NCI-H2196 (cell line): ENCODE measurements around the gene FARP1.

Experiments
- DNase-seq: peaks from one replicate; lab custom pipeline; 2025; ENCODE audit not compliant: unreplicated experiment; lab: John Stamatoyannopoulos, UW

Gene FARP1

DNA sequence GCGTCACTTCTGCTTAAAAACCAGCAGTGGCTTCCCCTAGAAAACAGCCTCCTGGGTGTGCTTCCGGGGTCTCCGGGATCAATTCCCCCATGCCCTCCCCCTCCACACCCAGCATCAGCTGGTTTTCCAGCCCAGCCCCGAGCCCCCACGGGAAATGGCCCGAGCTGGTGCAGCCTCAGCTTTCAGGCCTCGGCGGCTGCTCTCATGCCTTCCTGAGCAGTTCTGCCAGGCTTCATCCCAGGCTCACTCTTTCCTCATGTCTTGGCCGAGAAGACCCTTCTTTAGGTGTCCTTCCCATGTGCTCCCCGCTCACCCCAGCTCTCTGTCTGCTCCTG lies 137.2 kb downstream of the FARP1 start:
- DNase-seq, result no peak

DNA sequence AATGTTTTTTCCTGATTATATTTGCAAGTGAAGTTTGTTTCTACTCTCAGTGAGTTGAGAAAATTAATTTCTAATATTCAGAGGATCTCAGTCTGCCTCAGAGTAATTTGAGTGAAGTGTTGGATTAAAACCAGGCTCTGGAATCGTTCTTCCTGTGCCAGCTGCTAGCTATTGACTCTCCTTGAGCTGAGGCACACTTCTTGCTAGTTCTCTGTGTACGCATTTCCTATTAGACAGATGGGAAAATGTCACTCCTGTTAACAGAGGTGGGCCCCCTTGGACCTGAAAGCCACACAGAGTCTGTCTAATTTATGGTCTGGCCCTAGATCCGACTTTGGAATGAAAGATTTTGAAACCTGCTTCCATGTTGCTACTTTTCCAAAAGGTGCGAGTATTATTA lies 141.8 kb downstream of the FARP1 start:
- DNase-seq, result no peak

DNA sequence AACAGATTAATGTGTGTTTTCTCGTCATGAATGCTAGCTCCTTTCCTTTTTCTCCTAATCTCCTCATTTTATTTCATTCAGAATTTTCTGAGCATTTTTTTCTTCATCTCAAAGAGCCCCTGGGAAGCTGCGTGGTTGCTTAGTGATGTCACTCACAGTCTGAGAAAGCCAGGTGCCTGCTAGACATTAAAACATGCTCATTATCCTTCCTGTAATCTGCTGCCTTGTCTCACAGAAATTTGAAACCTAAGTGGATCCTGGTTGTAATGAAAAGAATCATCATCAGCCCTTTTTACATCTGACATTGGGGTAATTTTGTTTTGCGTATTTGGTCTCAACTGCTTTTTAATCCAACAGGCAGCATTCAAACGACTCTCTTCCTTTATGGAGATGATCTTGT lies 142.4 kb downstream of the FARP1 start:
- peak; percentile 25 for DNase-seq

DNA sequence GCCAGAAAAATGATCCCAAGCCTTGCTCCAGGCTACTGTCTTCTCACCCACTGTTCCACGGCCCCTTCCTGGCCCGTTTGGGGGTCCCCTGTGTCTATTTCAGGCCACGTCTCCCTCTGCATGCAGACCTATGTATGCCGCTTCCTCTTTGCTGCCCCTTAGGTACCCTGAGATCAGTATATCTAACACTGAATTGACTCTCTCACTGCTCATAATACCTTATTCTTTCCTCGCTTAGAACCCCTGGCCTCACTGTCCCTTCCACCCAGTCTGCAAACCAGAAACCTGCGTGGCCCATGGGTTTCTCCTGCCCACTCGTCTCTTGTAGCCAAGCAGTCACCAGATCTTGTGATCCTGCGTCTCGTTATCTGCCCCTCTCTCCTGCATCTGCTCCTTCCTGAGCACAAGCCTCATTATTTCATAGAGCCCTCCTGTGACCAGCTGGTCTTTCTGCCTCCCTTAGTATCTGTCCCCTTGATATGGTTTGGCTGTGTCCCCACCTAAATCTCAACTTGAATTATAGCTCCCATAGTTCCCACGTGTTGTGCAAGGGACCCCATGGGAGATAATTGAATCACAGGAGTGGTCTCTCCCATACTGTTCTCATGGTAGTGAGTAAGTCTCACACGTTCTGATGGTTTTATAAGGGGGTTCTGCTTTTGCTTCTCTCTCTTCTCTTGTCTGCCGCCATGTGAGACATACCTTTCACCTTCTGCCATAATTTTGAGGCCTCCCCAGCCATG lies 143.1 kb downstream of the FARP1 start:
- no peak for DNase-seq

DNA sequence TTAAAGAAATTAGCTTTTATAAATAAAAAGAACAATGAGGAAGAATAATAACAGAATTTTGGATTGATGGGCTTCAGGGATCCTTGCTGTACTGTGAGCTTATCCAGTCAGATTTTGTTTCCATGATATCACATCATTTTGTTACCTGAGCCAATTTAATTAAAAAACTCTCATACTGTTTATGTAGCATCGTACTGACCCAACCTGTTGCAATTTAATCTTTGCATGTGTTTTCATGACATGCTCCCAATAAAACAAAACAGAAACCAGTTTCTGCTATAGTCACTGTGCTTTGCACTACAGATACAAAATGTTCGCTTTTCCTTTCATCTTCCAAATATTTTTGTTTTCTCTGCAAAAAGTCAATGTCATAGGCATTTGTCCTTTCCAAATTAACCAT lies 143.9 kb downstream of the FARP1 start:
- peak; percentile 11 for DNase-seq

DNA sequence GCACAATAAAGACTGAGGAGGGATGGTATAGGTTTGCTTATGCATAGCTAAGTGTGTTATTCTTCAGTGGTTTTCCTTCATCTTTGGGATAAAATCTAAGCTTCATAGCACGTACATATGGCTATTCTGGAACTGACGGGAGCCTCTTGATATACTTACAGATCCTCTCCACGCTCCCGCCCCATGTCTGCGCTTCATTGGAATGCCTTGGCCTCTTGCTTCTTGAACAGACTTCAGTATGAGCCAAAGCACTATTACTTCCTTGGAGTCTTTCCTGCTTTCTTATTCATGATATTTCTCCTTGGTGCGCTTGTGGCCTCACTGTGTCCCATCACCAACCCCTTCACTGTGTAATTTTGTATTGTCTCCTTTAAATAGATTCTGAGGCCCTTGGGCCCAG lies 145.3 kb downstream of the FARP1 start:
- DNase-seq, result no peak

DNA sequence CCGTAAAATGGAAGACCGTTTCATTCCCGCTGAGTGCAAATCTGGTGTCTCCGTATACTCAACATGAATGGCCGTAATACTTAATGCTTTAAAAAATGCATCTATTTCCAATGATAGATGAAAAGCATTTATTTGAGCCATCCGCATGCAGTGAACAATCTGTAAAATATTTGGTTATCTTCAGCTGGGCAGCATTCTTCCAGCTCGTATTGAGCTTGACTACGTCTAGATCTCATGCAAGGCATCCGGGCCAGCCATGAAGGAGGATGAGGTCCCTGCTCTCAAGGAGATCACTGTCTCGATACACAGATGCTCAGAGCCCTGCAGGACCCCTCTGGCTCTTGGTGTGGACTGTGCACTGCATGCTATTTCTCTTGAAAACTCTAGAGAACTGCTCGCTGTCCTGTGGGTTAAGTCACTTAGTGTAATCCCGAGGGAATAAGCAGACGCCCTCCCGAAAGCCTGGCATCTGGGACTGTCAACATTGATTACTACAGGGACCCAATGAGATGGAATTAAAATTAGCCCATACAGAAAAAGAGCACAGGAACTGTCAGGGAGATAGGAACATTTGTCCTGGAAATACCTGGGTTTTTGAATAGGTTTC lies 146.5 kb downstream of the FARP1 start:
- DNase-seq, result no peak

DNA sequence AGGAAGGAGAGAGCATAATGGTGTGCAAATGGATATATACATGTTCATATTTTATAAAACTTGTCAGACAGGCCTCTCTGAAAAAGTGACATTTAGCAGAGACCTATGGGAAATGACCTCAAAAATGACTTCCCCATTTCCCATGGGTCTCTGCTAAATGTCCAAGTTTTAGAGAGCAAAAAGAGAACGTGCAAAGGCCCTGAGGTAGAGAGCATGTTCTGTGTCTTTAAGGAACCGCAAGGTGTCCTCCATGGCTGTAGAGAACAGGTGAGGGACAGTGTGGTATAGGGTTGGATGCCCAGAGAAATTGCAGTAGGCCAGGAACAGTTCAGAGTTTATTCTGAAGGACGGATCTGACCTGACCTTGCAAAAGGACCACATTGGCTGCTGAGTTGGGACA lies 147.4 kb downstream of the FARP1 start:
- no peak for DNase-seq

DNA sequence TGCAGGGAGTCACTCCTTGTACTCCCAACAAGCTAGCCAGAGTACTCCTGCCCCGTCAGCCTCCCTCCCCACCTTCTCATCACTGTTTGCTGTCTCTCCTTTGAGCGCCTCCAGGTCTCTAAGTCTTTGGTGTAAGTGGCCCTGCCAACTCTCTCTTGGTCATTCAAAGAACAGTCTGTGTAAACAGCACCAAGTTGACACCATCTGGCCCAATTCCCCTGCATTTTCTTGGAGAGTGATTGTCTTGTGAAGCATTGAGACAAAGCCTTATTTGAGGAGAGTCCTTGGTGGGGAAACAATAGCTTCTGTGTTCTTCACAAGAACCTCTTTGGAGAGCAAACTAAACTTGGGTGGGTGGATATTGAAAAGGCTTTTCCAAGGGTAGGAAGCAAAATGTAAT lies 148.8 kb downstream of the FARP1 start:
- no peak for DNase-seq

DNA sequence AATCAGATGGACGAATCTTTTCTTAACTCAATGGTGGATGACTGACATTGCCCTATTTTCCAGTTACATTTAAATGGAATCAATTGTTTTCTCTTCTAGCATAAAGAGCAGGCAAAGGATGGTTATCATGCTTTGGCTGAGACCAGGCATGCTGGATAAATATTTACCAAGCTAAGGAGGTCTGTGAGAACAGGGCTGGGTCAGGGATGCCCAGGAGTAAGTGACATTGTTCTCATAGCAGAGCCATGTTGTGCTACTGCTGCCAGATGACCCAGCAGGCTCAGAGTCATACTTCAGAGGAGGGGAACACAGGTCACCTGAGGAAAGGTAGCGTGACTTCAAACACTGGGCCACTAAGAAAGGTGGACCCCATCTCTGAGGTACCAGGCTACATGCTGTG lies 150.2 kb downstream of the FARP1 start:
- DNase-seq, result no peak

DNA sequence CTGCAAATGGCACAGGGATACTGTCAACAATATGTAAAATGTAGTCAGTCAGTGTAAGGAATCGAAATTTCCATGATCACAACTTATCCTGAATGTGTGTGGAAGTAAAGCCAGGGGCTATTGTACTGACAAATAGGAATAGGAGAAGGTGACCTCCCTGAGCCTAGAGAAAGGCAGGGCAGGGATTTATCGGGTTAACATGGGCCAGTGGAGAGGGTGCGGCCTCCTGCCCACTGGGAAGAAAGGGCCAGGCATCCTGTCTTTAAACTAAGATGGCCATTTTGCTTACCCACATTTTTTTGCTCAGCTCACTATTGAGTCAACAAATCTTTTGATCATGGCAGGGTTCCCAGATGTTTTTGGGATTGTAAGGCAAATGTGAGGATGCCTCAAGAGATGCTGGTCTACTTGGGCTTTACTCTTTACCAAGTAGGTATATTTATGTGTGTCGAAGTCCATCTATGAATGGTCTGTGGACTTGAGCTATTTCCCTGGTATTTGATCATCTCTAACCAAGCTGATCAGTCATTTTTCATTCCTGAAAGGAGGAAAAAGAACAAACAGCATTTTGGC lies 150.8 kb downstream of the FARP1 start:
- no peak for DNase-seq

DNA sequence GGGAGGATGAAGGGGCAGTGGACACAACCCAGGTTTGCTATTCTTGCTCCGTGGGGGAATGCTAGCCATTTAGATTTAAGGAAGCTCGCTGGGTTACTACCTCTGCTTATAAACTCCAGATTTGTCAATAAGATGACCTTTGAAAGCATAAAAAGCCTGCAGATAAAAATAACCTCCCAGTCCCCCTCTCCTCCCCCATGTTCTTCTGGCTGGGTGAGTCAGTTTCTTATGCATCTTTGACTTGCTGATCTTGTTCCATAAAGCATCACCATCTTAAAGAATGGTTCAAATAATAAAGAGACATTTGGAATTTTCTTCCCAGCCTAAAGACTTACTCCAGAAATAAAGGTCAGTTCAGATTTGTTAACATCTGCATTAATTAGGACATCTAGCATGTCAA lies 152.5 kb downstream of the FARP1 start:
- no peak for DNase-seq

DNA sequence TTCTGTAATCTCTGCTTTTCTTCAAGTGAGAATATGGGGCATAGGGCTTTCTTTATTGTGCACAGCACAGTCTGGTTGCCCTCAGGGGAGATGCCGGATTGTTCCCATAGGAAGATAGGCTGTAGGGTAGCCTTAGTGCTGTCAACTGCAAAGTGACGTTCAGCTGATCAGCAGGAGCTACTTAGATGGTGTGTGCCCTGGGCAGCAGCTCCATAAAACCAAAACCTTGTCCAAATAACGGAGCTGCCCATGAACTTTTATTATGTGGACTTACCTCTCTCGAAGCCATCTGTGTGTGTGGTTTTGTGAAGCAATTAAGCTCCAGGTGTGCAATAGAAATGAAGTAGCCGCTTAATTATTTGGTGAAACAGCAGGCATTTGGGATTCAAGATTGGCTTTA lies 154.2 kb downstream of the FARP1 start:
- DNase-seq, result no peak

DNA sequence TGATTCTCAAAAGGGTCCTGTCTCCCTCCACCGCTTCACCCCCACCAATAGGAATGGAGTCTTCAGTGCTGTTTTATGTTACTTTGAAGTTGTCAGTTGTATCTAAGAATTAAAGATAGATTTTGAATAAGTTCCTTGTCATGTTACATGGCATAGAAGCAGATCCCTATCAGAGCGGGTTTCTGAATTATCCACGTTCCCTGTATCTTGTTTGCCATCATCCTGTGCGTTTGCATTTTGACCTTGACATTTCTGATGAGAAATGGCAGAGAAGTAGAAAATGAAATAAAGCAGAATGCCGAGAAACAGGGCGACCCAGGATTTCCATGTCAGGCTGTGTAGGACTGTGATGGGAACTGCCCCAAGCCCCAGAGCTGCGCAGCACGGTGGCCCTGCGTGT lies 154.9 kb downstream of the FARP1 start:
- DNase-seq, result no peak

DNA sequence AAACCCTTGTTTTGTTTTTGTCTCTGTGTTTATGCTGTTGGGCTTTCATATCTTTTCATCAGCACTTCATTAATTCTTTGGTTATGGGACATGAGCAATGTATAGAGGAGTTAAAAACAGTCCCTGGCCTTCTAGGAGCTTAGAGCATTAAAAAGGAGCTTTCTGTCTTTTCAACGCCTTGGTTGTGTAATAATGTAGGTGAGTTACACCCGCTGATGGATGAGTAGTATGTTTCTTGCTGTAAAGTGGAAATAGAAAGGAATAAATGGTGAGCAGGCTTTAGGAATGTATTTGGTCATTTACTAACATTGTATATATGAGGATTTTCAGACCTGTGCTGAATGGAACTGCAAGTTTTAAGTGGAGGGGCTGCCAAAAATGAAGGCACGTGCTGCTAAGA lies 155.7 kb downstream of the FARP1 start:
- no peak for DNase-seq

DNA sequence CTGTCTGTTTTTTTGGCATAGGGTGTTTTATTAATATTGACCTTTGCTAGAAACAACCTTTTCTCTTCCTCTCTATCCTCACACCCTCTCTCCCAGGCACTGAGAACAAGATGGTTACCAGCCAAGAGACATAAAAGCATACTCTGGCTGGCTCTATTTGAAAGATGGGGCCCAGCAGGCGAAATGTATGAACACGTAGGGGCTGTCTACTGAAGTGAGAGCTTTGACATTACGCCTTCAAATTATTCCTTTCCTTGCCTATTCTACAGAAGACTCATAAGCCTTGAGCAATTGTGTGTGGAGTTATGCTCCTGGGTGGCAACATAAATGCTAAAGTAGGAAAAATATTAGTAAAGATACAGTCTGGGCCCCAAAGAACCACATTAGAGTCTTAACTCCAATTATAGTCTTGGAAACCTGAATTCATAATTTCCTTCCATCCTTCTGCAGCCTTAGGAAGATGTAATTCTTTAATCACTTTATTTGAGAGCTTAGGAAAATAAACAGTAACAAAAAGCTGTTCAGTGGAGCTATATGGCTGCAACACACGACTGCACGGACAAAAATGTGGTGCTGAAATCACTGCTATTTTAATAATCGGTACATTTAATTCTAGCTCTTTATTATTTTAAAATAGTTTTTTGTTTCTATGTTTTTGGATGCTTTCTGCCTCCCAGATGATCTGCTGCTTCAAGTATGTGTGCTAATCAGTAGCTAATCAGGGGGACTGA lies 156.5 kb downstream of the FARP1 start:
- no peak for DNase-seq

DNA sequence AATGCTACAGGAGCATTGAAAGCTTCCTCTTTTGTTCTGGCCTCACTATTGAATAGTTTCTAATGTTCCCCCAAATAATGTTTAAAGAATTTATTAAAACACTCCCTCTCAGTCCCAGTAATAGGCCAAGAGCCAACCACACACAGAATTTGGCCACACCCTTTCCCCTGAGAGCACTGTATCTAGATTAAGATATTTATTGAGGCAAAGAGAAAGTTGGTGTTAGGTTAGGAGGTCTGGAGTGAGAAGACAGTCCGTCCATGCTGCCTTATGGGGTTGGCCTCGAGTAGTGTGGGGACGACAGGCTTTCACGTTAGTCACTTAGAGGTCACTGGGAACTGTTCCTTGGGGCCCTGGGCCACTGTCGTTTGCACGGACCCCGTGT lies 157.1 kb downstream of the FARP1 start:
- DNase-seq, result no peak

DNA sequence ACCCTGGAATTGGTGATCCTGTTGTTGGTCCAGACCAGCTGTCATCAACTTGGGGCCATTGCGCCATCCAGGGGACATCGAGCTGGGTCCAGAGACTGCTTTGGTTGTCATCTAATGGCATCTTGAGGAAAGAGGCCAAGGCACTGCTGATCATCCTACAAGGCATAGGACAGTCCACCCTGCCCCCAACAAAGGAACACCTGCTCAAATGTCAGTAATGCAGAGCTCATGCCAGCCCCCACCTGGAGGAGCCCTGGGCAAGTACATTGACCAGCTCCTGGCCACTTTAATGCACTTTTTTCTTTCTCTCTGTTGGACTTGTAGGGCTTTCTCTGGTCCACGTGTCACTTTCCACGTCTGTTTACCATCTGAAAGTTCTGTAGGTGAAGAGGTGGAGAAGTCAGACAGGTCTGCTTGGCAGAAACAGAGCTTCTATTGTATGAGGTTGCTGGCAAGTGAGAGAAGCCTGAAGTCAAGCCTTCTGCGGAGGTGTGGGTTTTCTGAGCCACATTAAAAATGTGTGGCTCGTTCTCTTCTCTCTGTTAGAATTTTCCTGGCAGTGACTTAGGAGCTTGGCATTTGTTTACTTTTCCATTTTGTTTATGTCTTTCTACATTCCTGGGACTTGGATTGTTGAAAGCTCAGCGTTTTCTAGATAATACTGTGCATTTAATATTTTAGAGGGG lies 158.2 kb downstream of the FARP1 start:
- DNase-seq, result peak; percentile 20

DNA sequence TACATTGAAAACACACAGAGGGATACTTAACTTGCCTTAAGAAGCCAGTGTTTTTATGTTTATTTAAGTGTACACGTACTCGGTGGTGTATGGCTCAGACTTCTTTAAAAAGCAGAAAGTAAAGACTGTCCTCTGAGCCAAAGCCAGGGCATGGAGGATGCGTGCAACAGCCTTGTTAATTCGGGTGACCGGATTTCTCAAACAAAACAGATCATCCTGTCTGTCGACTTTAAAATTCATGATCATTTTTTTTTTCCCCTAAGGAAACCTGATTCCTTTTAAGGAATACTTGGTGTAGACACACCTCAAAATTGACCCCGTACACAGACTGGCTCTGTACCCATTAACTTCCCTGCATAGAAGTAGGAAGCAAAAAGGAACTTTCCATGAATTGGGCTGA lies 158.8 kb downstream of the FARP1 start:
- no peak for DNase-seq

DNA sequence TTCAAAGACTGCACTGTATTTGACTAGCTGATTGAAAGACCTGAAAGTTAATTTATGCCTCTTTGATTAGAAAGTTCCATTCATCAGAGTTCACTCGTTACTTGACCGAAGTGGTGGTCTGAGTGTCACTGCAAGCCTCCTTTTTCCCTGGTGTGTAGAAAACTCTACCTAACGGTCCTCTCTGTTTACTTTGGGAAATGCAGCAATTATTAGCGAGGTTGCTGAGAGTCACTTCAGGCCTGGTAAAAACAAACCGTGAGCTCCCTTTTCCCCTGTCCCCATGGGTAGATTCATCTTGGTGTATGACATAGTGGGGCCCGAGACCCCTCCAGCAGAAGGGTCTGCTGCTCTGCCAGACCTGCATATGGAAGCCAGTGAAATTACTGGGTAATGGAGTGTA lies 161.0 kb downstream of the FARP1 start:
- DNase-seq, result no peak

DNA sequence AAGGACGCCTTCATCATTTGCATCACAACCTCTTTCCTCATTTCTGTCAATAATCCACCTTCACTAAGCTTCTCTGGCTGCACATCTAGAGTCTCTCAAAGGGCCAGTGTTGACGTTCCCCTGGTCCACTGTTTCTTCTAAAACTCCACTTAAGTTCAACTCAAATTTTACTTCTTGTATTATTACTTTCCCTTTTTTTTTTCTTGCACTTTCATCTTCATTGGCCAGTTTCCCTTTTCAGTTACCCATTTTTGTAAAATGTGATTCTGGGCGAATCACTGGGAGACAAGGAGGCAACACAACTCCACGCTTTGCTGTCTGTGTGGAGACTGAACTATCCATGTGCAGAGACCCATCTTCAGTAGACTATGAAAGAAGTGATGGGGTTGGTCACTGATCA lies 162.8 kb downstream of the FARP1 start:
- DNase-seq, result no peak
